Gastroesophageal sphincter (tissue), 3 donors: ENCODE measurements around the gene R3HDM2.

ENCODE experiments used
- CTCF ChIP-seq, 4 experiments: fragments of 200-600 bp in 2 of 4; fragments of 450-650 bp in 2 of 4; sonication (generic) in 1 of 4; IDR thresholded peaks; one replicate each; pipeline ENCODE4 v1.5.1; 2017 to 2019; ENCODE audit warnings: antibody characterized with exemption in 4 of 4, mild to moderate bottlenecking in 2 of 4, moderate library complexity in 2 of 4
- POLR2A ChIP-seq, 2 donors: fragments of 450-650 bp; IDR thresholded peaks; one replicate each; pipeline ENCODE4 v1.6.1; 2017; ENCODE audit warnings: antibody characterized with exemption in 2 of 2, mild to moderate bottlenecking in 2 of 2, moderate library complexity in 1 of 2

GRCh38 chr12:57216921-57217879 lies 213.6 kb downstream of the R3HDM2 start:
- TF ChIP-seq CTCF (IDR thresholded peaks at IDR 0.05), result no peak
- TF ChIP-seq POLR2A (IDR thresholded peaks at IDR 0.05), result no peak
